ENCODE results near the gene TADA3.

TADA3 gene

GRCh38 chr3:9750556-9751411 lies 41.5 kb downstream of the TADA3 start:
- TF ChIP-seq, protein P1, sequence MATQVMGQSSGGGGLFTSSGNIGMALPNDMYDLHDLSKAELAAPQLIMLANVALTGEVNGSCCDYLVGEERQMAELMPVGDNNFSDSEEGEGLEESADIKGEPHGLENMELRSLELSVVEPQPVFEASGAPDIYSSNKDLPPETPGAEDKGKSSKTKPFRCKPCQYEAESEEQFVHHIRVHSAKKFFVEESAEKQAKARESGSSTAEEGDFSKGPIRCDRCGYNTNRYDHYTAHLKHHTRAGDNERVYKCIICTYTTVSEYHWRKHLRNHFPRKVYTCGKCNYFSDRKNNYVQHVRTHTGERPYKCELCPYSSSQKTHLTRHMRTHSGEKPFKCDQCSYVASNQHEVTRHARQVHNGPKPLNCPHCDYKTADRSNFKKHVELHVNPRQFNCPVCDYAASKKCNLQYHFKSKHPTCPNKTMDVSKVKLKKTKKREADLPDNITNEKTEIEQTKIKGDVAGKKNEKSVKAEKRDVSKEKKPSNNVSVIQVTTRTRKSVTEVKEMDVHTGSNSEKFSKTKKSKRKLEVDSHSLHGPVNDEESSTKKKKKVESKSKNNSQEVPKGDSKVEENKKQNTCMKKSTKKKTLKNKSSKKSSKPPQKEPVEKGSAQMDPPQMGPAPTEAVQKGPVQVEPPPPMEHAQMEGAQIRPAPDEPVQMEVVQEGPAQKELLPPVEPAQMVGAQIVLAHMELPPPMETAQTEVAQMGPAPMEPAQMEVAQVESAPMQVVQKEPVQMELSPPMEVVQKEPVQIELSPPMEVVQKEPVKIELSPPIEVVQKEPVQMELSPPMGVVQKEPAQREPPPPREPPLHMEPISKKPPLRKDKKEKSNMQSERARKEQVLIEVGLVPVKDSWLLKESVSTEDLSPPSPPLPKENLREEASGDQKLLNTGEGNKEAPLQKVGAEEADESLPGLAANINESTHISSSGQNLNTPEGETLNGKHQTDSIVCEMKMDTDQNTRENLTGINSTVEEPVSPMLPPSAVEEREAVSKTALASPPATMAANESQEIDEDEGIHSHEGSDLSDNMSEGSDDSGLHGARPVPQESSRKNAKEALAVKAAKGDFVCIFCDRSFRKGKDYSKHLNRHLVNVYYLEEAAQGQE (IDR thresholded peaks at IDR 0.05; ENCODE audit: insufficient read depth in 1 of 2, low read depth in 2 of 2, low read length in 2 of 2) = no peak
- TF ChIP-seq TAF1 (IDR thresholded peaks at IDR 0.05; ENCODE audit: borderline replicate concordance, insufficient read depth, low read length) (no peak), POLR2AphosphoS5 (IDR thresholded peaks at IDR 0.05; ENCODE audit: low read depth, low read length) (no peak), FOXP2 (optimal IDR thresholded peaks at IDR 0.05; ENCODE audit: borderline replicate concordance, extremely low read depth, extremely low read length, insufficient read depth) (no peak), SIN3A (IDR thresholded peaks at IDR 0.05; ENCODE audit: borderline replicate concordance, insufficient read depth, low read length) (no peak)

GRCh38 chr3:9749645-9750555 lies 42.4 kb downstream of the TADA3 start, which contains the start of gene OGG1:
Gene OGG1, plus strand, starts transcription at chr3:9749952. Its CDS starts 335 bp downstream, at chr3:9750287.
- TF ChIP-seq FOXP2 (optimal IDR thresholded peaks at IDR 0.05; ENCODE audit: borderline replicate concordance, extremely low read depth, extremely low read length, insufficient read depth) (no peak), POLR2AphosphoS5 (IDR thresholded peaks at IDR 0.05; ENCODE audit: low read depth, low read length) (peak; percentile 83), TAF1 (IDR thresholded peaks at IDR 0.05; ENCODE audit: borderline replicate concordance, insufficient read depth, low read length) (peak; percentile 65; the same call in 1 of the 2 replicates), SIN3A (IDR thresholded peaks at IDR 0.05; ENCODE audit: borderline replicate concordance, insufficient read depth, low read length) (peak; percentile 76; the same call in 1 of the 2 replicates)

DNA sequence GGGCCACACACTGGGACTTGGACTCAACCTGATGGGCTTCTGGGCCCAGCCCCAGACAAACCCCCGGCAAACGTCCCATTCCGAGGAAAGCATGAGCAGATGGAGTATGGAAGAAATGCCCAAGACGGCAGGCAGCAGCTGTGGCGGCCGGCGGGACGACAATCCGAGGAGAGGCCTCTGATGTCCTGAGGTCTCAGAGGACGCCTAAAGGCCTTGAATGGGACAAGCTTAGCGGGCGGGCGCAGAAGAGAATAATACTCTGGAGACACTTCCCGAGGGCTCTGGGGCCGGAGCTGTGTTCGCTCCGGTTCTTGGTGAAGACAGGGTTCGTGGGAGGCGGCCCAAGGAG lies 43.0 kb downstream of the TADA3 start:
- TF ChIP-seq, protein P1 (IDR thresholded peaks at IDR 0.05; ENCODE audit: insufficient read depth in 1 of 2, low read depth in 2 of 2, low read length in 2 of 2) = no peak
- no peak for TF ChIP-seq POLR2AphosphoS5 (IDR thresholded peaks at IDR 0.05; ENCODE audit: low read depth, low read length)
- no peak for TF ChIP-seq SIN3A (IDR thresholded peaks at IDR 0.05; ENCODE audit: borderline replicate concordance, insufficient read depth, low read length)
- TF ChIP-seq TAF1 (IDR thresholded peaks at IDR 0.05; ENCODE audit: borderline replicate concordance, insufficient read depth, low read length) = no peak
- TF ChIP-seq FOXP2 (optimal IDR thresholded peaks at IDR 0.05; ENCODE audit: borderline replicate concordance, extremely low read depth, extremely low read length, insufficient read depth) = no peak

DNA sequence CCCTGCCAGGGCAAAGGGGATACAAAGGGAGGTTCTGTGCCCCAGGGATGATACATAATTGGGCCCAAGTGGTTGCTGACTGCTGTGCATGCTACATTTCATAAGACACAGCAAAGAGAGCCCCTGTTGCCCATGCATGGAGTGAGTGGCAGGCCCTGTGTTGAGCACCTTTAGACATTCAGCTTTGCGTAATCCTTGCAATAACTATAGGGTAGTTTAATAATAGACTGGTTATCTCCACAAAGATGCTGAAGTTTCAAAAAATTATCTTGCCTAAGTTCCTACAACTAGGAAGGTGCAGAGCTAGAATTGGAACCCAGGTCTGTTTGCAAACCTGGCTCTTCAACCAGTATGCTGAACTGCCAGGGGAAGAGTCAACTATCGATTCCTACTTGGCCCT lies 44.2 kb downstream of the TADA3 start:
- TF ChIP-seq FOXP2 (optimal IDR thresholded peaks at IDR 0.05; ENCODE audit: borderline replicate concordance, extremely low read depth, extremely low read length, insufficient read depth) (no peak), POLR2AphosphoS5 (IDR thresholded peaks at IDR 0.05; ENCODE audit: low read depth, low read length) (no peak), SIN3A (IDR thresholded peaks at IDR 0.05; ENCODE audit: borderline replicate concordance, insufficient read depth, low read length) (no peak), TAF1 (IDR thresholded peaks at IDR 0.05; ENCODE audit: borderline replicate concordance, insufficient read depth, low read length) (no peak)
- TF ChIP-seq, protein P1 (IDR thresholded peaks at IDR 0.05; ENCODE audit: insufficient read depth in 1 of 2, low read depth in 2 of 2, low read length in 2 of 2) = no peak

DNA sequence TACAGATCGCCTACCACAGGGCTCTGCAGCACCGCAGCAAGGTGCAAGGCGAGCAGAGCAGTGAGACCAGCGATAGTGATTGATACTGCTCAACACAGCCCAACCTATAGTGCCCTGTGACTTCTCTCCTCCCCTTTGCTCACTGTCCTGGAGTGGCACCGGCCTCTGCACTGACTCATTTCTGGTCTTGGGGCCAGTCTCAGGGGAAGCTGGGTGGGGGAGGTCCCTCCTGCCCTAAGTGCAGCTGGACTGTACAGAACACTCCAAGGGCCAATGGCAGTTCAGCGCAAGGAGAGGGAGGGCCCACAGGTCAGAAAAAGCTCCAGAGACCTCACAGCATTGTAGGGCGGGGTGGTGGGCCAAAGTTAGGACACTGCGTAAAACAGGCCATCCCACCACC lies 45.0 kb downstream of the TADA3 start:
- TF ChIP-seq POLR2AphosphoS5 (IDR thresholded peaks at IDR 0.05; ENCODE audit: low read depth, low read length) (no peak), SIN3A (IDR thresholded peaks at IDR 0.05; ENCODE audit: borderline replicate concordance, insufficient read depth, low read length) (no peak), FOXP2 (optimal IDR thresholded peaks at IDR 0.05; ENCODE audit: borderline replicate concordance, extremely low read depth, extremely low read length, insufficient read depth) (no peak), TAF1 (IDR thresholded peaks at IDR 0.05; ENCODE audit: borderline replicate concordance, insufficient read depth, low read length) (no peak)
- TF ChIP-seq, protein P1 (IDR thresholded peaks at IDR 0.05; ENCODE audit: insufficient read depth in 1 of 2, low read depth in 2 of 2, low read length in 2 of 2) = no peak

Measured in PFSK-1 (cell line).